Common myeloid progenitor, CD34-positive (primary cell): ENCODE measurements around the gene POGLUT2.

Experiments
- CTCF ChIA-PET: fragments of 350-600 bp; sonication (Branson Sonifier 250); formaldehyde crosslinking; loops from one replicate; lab custom pipeline; 2021; ENCODE audit warnings: antibody characterized with exemption; lab: Charles Lee
- POLR2A ChIA-PET: fragments of 350-600 bp; sonication (Branson Sonifier 250); formaldehyde crosslinking; loops from one replicate; lab custom pipeline; 2021; ENCODE audit warnings: antibody characterized with exemption; lab: Charles Lee
- DNase-seq, 3 donors: peaks; one replicate each; pipeline versions ENCODE4 v3.0.0 to v3.0.0-alpha.2; 2013
- H3K27ac ChIP-seq, 2 experiments: 1 replicate in 1 of 2; 2 replicates in 1 of 2; pipeline ENCODE4 v1.7.0; 2013; ENCODE audit warnings: inconsistent platforms in 2 of 2, low read length in 2 of 2, mild to moderate bottlenecking in 2 of 2, low read depth in 1 of 2, moderate library complexity in 1 of 2; ENCODE audit not compliant: severe bottlenecking in 2 of 2, insufficient read depth in 1 of 2, poor library complexity in 1 of 2
- H3K27me3 ChIP-seq, 5 experiments: replicated peaks in 2 of 5; 1 replicate in 3 of 5; 2 replicates in 2 of 5; pipeline versions ENCODE4 v1.6.1 to v1.7.0; 2013; ENCODE audit warnings: low read length in 4 of 5, mild to moderate bottlenecking in 2 of 5, moderate library complexity in 2 of 5, inconsistent platforms in 1 of 5; ENCODE audit not compliant: insufficient read depth in 5 of 5, control insufficient read depth in 4 of 5
- H3K36me3 ChIP-seq, 4 experiments: 1 replicate in 2 of 4; 2 replicates in 2 of 4; pipeline versions ENCODE4 v1.6.1 to v1.7.0; 2013; ENCODE audit warnings: low read length in 3 of 4, control low read depth in 1 of 4, mild to moderate bottlenecking in 1 of 4; ENCODE audit not compliant: control insufficient read depth in 4 of 4, insufficient read depth in 4 of 4
- H3K4me1 ChIP-seq, 4 experiments: 1 replicate in 3 of 4; 2 replicates in 1 of 4; pipeline versions ENCODE4 v1.6.1 to v1.7.1; 2013; ENCODE audit warnings: low read length in 3 of 4, mild to moderate bottlenecking in 3 of 4, control low read depth in 1 of 4, inconsistent platforms in 1 of 4, moderate library complexity in 1 of 4; ENCODE audit not compliant: control insufficient read depth in 4 of 4, insufficient read depth in 4 of 4; ENCODE audit errors: control extremely low read depth in 1 of 4
- H3K4me3 ChIP-seq, 7 experiments: 1 replicate in 4 of 7; 2 replicates in 3 of 7; pipeline versions ENCODE4 v1.5.1 to v1.7.0; 2013; ENCODE audit warnings: mild to moderate bottlenecking in 7 of 7, low read length in 6 of 7, moderate library complexity in 6 of 7, inconsistent platforms in 2 of 7, low read depth in 2 of 7, control low read depth in 1 of 7; ENCODE audit not compliant: insufficient read depth in 4 of 7, control insufficient read depth in 1 of 7; ENCODE audit errors: extremely low read depth in 1 of 7
- H3K9me3 ChIP-seq, 5 experiments: 1 replicate in 4 of 5; 2 replicates in 1 of 5; pipeline versions ENCODE4 v1.6.1 to v1.7.1; 2013; ENCODE audit warnings: low read length in 4 of 5, mild to moderate bottlenecking in 2 of 5, inconsistent platforms in 1 of 5, low read depth in 1 of 5, moderate library complexity in 1 of 5; ENCODE audit not compliant: control insufficient read depth in 4 of 5, insufficient read depth in 2 of 5; ENCODE audit errors: control extremely low read depth in 1 of 5
- WGBS: methylation state at CpG from one replicate; pipeline ENCODE4 v1.1.5; 2013; ENCODE audit not compliant: insufficient coverage; 5-methylcytosine and 5-hydroxymethylcytosine counted together

The POGLUT2 gene

GRCh38 chr13:102771298-102772041, 27.3 kb downstream of the POGLUT2 start:
- Histone ChIP-seq H3K4me3 (peak overlapping the region in 4 of 7 experiments; percentile 11 to 96 (median 28)), H3K27ac (no peak overlapping the region), H3K27me3 (no peaks in the 10 kb centered on the region), H3K9me3 (no peaks in the 10 kb centered on the region), H3K4me1 (peaks cover 28 to 55% (median 44%) of the 10 kb centered on the region in 4 experiments), H3K36me3 (peaks cover 2 to 17% (median 5%) of the 10 kb centered on the region in 4 experiments)
- ChIA-PET CTCF (interaction anchor here (0.6 to 9.0 kb wide), 4 partner anchors 11 to 251 kb away, joined by 3 to 77 read pairs (median 4); partner anchors contain the start of genes BIVM and POGLUT2), POLR2A (interaction anchor here (0.6 kb wide), 1 partner anchor 29 kb away, joined by 3 read pairs; no protein-coding TSS in a partner anchor)
- WGBS, result 100% methylated on average over 1 of the region's 6 CpGs
- DNase-seq, result peak in 2 of 3 donors; percentile 23

- no CpG with 5 or more reads among the region's 2 CpGs for WGBS
Observed at GRCh38 chr13:102770435-102770834, 28.3 kb downstream of the POGLUT2 start.

GRCh38 chr13:102769679-102770078, 29.1 kb downstream of the POGLUT2 start:
- H3K27me3 ChIP-seq, result no peaks in the 10 kb centered on the region
- DNase-seq, result peak; percentile 18 to 45 (median 39)
- H3K4me1 ChIP-seq, result peaks cover 21 to 43% (median 35%) of the 10 kb centered on the region in 4 experiments
- peaks cover 2 to 26% (median 11%) of the 10 kb centered on the region in 4 experiments for H3K36me3 ChIP-seq
- CTCF ChIA-PET, result interaction anchor here (1.0 to 9.0 kb wide), 7 partner anchors 16 to 188 kb away, joined by 3 to 77 read pairs (median 4); partner anchors contain the start of genes BIVM and POGLUT2
- no peak overlapping the region for H3K27ac ChIP-seq
- no peaks in the 10 kb centered on the region for H3K9me3 ChIP-seq
- H3K4me3 ChIP-seq, result no peak overlapping the region
- POLR2A ChIA-PET, result interaction anchor here (1.0 kb wide), 1 partner anchor 76 kb away, joined by 3 read pairs; the partner anchor contains the start of gene ERCC5
- 87% methylated on average over 3 of the region's 4 CpGs for WGBS

More at GRCh38 chr13:102770435-102770834, 28.3 kb downstream of the POGLUT2 start:
- Histone ChIP-seq H3K36me3 (peaks cover 2 to 23% (median 11%) of the 10 kb centered on the region in 4 experiments), H3K4me1 (peaks cover 28 to 50% (median 42%) of the 10 kb centered on the region in 4 experiments), H3K27ac (no peak overlapping the region), H3K9me3 (no peaks in the 10 kb centered on the region), H3K27me3 (no peaks in the 10 kb centered on the region), H3K4me3 (peak overlapping the region in 1 of 7 experiments; percentile 96)
- no peak for DNase-seq
- POLR2A ChIA-PET, result interaction anchor here (1.0 kb wide), 1 partner anchor 75 kb away, joined by 3 read pairs; the partner anchor contains the start of gene ERCC5
- CTCF ChIA-PET, result interaction anchor here (1.5 to 9.0 kb wide), 4 partner anchors 10 to 100 kb away, joined by 3 to 77 read pairs (median 4); partner anchors contain the start of genes BIVM and POGLUT2

DNA sequence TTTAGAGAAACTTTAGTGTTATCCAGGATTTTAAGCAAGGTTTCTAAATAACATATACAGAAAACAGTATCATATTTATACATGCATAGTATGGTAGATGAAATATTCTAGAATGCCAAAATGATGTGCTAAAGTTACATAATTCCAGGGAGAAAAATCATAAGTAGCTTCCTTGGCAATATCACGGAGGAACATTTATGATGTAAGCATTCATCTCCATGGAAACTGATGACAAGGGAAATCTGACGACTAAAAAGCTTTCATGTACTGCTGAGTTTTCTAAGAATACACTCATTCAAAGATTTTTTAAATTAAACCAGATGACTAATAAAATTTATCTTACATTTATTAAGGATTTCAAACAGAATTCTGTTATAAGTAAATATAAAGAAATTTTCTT, 29.9 kb downstream of the POGLUT2 start:
- ChIA-PET CTCF (interaction anchor here (0.9 to 9.0 kb wide), 8 partner anchors 15 to 187 kb away, joined by 3 to 77 read pairs (median 4); partner anchors contain the start of genes BIVM and POGLUT2), POLR2A (no interaction called here)
- no peak for DNase-seq

GRCh38 chr13:102763741-102764140, 35.0 kb downstream of the POGLUT2 start:
- Histone ChIP-seq H3K36me3 (peaks cover 0 to 19% (median 11%) of the 10 kb centered on the region in 4 experiments), H3K4me3 (no peak overlapping the region), H3K9me3 (no peaks in the 10 kb centered on the region), H3K4me1 (no peaks in the 10 kb centered on the region), H3K27me3 (no peaks in the 10 kb centered on the region), H3K27ac (no peak overlapping the region)
- DNase-seq, result no peak
- POLR2A ChIA-PET, result no interaction called here
- CTCF ChIA-PET, result no interaction called here
- WGBS, result 100% methylated on average over 1 of the region's 1 CpG

More for the DNA sequence above, 29.9 kb downstream of the POGLUT2 start:
- Histone ChIP-seq H3K4me3 (no peak overlapping the region), H3K4me1 (peaks cover 17 to 35% (median 27%) of the 10 kb centered on the region in 4 experiments), H3K9me3 (no peaks in the 10 kb centered on the region), H3K27me3 (no peaks in the 10 kb centered on the region), H3K36me3 (peaks cover 2 to 26% (median 11%) of the 10 kb centered on the region in 4 experiments), H3K27ac (no peak overlapping the region)
- 100% methylated on average over 1 of the region's 2 CpGs for WGBS

DNA sequence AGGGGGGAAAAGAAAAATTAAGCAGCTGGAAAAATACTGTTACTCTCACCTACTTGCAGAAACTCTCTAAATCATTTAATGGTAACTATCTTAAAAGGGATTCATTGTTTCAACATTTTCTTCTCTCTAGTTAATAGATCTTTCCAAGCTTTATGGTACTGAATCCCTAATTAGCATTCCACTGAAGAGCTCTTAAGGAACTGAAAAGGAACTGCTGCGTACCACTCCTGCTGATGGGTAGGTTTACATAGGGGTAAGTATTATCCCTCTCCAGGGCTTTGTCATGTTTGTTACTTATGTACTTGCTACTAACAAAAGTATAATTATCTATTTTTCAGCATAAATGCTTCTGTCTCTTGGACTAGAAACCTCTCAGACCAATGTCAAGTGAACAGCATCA, 37.7 kb downstream of the POGLUT2 start:
- Histone ChIP-seq H3K4me1 (no peaks in the 10 kb centered on the region), H3K27ac (no peak overlapping the region), H3K4me3 (no peak overlapping the region), H3K27me3 (no peaks in the 10 kb centered on the region), H3K36me3 (peaks cover 0 to 6% (median 3%) of the 10 kb centered on the region in 4 experiments), H3K9me3 (no peaks in the 10 kb centered on the region)
- WGBS, result no CpG with 5 or more reads among the region's 1 CpG
- ChIA-PET CTCF (interaction anchor here (1.4 kb wide), 1 partner anchor 10 kb away, joined by 3 read pairs; no protein-coding TSS in a partner anchor), POLR2A (no interaction called here)
- DNase-seq, result no peak
